ENCODE data around the gene ADAMTS20.

ADAMTS20 gene

DNA sequence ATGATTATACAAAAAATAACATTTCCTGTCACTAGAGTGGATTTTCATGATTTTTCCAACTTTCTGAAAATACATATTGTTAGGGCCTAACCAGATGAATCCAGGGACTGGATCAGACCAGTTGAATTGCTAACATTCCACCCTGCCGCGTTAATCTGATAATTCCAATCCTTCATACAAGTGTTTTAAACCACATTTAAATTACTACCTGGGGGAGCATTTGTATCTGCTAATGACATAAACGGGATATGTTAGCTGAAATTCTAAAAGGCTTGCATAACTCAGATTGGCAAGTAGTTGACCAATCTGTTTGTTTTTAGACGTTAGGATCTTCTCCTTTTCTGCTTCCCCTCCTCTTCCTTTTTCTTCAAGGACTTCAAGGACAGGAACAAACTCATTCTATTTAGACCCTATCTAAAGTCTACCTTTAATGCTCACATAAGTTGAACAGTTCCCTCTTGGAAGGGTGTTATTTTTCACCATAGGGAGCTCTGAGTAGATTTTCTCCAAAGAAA is 239.0 kb downstream of the ADAMTS20 start:
- no peak for DNase-seq

DNA sequence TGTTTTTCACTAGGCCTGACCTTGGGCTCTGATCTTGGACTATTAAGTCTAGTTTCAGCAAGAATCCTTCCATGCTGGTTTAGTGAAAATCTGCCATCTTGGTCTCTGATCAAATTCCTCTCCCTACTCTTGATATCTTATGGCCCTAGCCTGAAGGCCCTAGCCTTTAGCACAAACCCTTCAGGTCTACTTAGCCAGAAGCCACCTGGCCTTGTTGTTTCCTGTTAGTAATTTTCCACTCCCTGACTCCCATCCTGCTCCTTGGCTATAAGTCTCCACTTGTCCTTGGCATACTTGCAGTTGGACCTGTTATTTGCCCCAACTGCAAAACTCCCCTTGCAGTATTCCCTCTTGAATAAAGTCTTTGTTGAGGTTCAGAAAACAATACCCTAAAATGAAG is 241.4 kb downstream of the ADAMTS20 start:
- no peak for DNase-seq

DNA sequence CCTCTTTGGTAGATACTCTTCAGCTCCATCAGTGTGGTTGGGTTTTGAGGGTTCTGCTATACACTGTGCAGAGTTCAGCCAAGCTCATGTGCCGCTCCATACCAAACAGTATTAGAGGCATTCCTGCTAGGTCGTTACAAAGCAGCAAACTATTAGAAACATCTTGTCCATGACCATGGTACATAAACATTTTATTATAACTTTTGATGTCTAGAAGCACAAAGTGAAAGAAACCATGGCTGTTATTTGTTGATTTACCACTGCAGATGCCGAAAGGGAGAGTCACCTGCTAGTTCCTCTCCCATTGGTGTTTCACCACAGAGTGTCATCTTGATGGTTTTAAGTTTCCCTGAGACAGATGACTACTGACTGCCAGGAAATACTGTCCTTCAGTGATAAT is 242.0 kb downstream of the ADAMTS20 start:
- no peak for DNase-seq

DNA sequence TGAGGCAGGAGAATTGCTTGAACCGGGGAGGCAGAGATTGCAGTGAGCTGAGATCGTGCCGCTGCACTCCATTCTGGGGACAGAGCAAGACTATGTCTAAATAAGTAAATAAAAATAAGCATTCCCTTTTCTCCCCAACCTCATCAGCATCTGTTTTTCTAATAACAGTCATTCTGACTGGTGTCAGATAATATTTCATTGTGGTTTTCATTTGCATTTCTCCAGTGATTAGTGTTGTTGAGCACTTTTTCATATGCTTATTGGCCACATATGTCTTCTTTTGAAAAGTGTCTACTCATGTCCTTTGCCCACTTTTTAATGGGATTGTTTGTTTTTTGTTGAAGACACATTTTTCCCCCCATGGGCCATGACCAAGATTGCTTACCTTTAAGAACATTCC is 243.2 kb downstream of the ADAMTS20 start:
- DNase-seq: no peak

- DNase-seq: no peak
These were observed 244.9 kb downstream of the ADAMTS20 start for GRCh38 chr12:43307126-43307525.

- DNase-seq: no peak
These were observed 245.9 kb downstream of the ADAMTS20 start for GRCh38 chr12:43306066-43306465.

DNA sequence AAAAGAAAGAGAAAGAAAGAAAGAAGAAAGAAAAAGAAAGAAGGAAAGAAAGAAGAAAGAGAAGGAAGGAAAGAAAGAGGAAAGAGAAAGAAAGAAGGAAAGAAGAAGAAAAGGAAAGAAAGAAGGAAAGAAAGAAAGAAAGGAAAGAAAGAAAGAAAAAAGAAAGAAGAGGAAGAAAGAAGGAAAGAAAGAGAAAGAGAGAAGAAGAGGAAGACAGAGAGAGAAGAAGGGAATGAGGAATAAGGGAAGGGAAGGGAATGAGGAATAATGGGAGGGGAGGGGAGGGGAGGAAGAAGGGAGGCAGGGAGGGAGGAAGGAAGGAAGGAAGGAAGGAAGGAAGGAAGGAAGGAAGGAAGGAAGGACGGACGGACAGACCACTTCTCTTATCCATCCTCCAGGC is 246.9 kb downstream of the ADAMTS20 start:
- no peak for DNase-seq

All from stimulated activated CD4-positive, alpha-beta T cell treated with anti-CD3 and anti-CD28 coated beads, Interleukin-4, amount 100 ng/mL, for 1 hour (primary cell).